Endothelial cell of umbilical vein (primary cell): ENCODE data around the gene NUDT8.
"Not testable (repeated sequence)": the region's sequence is repeated elsewhere in the genome, so short reads cannot be mapped to it uniquely, and the experiment has no call there.

Experiments used
- EZH2 ChIP-seq: IDR thresholded peaks from 2 replicates; pipeline ENCODE4 v1.6.1; 2012; ENCODE audit warnings: borderline replicate concordance, low read depth, mild to moderate bottlenecking, moderate library complexity, low read length, inconsistent platforms; ENCODE audit not compliant: severe bottlenecking
- FOS ChIP-seq: IDR thresholded peaks from 2 replicates; pipeline ENCODE4 v1.6.1; 2011; ENCODE audit warnings: mild to moderate bottlenecking, low read length, moderate library complexity, borderline replicate concordance; ENCODE audit not compliant: insufficient read depth
- JUN ChIP-seq: IDR thresholded peaks from 2 replicates; pipeline ENCODE4 v1.6.1; 2011; ENCODE audit warnings: borderline replicate concordance, low read depth; ENCODE audit not compliant: insufficient read length, insufficient read depth
- MYC ChIP-seq: IDR thresholded peaks from one replicate; pipeline ENCODE4 v1.6.1; 2011; ENCODE audit warnings: mild to moderate bottlenecking, low read depth, low read length
- POLR2A ChIP-seq: IDR thresholded peaks from 2 replicates; pipeline ENCODE4 v1.6.1; 2012; ENCODE audit warnings: low read depth, mild to moderate bottlenecking, control low read depth, low read length
- POLR2AphosphoS5 ChIP-seq: IDR thresholded peaks from 2 replicates; pipeline ENCODE4 v1.6.1; 2012; ENCODE audit warnings: low read depth, mild to moderate bottlenecking, control low read depth, low read length, moderate library complexity; ENCODE audit not compliant: insufficient read depth
- TF ChIP-seq, protein P1 (sequence below), 2 donors: IDR thresholded peaks; 1 replicate in 1 of 2; 2 replicates in 1 of 2; pipeline ENCODE4 v1.5.1; 2011; ENCODE audit warnings: low read length in 2 of 2, mild to moderate bottlenecking in 2 of 2, moderate library complexity in 2 of 2, control low read depth in 1 of 2, inconsistent platforms in 1 of 2, low read depth in 1 of 2; ENCODE audit not compliant: insufficient read depth in 1 of 2; ENCODE audit errors: extremely low read depth in 1 of 2

DNA sequence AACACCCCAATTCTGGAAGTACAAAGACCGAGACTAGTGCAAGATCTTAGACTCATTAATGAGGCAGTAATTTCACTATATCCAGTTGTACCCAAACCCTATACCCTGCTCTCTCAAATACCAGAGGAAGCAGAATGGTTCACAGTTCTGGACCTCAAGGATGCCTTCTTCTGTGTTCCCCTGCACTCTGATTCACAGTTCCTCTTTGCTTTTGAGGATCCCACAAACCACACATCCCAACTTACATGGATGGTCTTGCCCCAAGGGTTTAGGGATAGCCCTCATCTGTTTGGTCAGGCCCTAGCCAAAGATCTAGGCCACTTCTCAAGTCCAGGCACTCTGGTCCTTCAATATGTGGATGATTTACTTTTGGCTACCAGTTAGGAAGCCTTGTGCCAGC is 5.9 kb downstream of the NUDT8 start:
- TF ChIP-seq, protein P1, sequence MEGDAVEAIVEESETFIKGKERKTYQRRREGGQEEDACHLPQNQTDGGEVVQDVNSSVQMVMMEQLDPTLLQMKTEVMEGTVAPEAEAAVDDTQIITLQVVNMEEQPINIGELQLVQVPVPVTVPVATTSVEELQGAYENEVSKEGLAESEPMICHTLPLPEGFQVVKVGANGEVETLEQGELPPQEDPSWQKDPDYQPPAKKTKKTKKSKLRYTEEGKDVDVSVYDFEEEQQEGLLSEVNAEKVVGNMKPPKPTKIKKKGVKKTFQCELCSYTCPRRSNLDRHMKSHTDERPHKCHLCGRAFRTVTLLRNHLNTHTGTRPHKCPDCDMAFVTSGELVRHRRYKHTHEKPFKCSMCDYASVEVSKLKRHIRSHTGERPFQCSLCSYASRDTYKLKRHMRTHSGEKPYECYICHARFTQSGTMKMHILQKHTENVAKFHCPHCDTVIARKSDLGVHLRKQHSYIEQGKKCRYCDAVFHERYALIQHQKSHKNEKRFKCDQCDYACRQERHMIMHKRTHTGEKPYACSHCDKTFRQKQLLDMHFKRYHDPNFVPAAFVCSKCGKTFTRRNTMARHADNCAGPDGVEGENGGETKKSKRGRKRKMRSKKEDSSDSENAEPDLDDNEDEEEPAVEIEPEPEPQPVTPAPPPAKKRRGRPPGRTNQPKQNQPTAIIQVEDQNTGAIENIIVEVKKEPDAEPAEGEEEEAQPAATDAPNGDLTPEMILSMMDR (IDR thresholded peaks at IDR 0.05; ENCODE audit: extremely low read depth in 1 of 2, insufficient read depth in 1 of 2, low read depth in 1 of 2, low read length in 2 of 2), result not testable (repeated sequence)
- not testable (repeated sequence) for TF ChIP-seq POLR2A, POLR2AphosphoS5, FOS, JUN, EZH2, MYC
